ENCODE data around the gene CTXND1. TPM values are rescaled to one million over a fixed set of nuclear protein-coding genes. Genes with fewer than 3 reads are reported as not detected.
A peak's percentile ranks its signal among the peaks of the same experiment; 100 is the strongest.

Gene CTXND1
- total RNA-seq, 2 donors from 2014 or later: 0.04 TPM; not detected in 1

DNA sequence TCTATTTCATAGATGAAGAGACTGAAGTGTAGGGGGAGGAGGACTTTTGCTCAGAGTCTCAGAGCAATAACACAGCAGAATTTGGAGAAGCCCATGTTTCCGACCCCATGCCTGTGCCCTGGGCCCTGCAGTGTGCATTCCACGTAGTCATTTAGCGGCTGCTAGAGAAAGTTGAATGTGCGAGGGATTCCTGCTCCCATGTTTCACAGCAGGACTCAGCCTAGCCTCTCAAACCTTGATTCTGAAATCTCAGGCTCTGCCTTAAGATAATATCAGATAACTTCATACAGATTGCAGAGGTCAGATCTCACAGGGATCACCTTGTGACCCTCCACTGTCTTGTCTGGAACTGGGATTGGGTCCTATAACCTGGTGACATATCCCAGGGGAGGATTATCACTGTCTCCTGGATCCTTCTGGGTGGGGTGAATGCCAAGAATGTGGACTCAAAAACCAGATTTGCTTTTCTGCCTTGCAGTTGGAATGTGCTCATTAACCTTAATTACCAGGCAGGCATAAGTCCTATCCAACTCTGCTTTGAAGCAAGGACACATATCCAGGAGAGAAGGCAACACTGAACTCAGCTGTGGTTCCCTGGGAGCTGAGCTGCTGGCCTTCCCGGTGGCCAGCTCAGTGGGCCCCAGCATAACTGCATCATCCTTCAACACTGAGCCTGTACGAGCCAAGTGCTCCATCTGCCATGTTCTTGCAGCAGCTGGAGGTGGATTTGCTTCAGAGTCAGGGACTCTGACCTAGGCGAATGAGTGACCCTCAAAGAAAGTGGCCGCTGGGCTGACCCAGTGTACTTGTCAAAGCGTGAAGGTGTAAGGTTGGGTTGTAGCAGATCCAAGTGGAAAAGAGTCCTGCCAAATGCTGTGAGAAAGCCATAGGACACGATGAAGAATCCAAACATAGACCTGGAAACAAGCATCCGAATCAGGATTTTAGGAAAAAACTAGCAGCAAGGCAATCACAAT is 43.0 kb downstream of the CTXND1 start:
- peaks cover 58% of the 10 kb centered on the region for H3K4me1 Mint-ChIP-seq
- Histone ChIP-seq H3K27ac (ENCODE audit: low read depth, low read length) (no peak overlapping the region), H3K9me3 (ENCODE audit: control insufficient read depth, low read length) (peaks cover 13% of the 10 kb centered on the region), H3K27me3 (ENCODE audit: control insufficient read depth, insufficient read depth, low read length, poor library complexity, severe bottlenecking) (no peaks in the 10 kb centered on the region), H3K4me3 (ENCODE audit: low read length) (no peak overlapping the region), H3K36me3 (ENCODE audit: control insufficient read depth, insufficient read depth, low read length) (no peaks in the 10 kb centered on the region), H3K9ac (ENCODE audit: extremely low read depth, low read length, poor library complexity, severe bottlenecking) (no peak overlapping the region), H3K4me1 (ENCODE audit: control insufficient read depth, insufficient read depth, low read length) (peaks cover 39% of the 10 kb centered on the region)
- no peak overlapping the region for H3K27ac Mint-ChIP-seq
- H3K27me3 Mint-ChIP-seq (ENCODE audit: insufficient read depth): no peaks in the 10 kb centered on the region
- TF ChIP-seq, protein P1, sequence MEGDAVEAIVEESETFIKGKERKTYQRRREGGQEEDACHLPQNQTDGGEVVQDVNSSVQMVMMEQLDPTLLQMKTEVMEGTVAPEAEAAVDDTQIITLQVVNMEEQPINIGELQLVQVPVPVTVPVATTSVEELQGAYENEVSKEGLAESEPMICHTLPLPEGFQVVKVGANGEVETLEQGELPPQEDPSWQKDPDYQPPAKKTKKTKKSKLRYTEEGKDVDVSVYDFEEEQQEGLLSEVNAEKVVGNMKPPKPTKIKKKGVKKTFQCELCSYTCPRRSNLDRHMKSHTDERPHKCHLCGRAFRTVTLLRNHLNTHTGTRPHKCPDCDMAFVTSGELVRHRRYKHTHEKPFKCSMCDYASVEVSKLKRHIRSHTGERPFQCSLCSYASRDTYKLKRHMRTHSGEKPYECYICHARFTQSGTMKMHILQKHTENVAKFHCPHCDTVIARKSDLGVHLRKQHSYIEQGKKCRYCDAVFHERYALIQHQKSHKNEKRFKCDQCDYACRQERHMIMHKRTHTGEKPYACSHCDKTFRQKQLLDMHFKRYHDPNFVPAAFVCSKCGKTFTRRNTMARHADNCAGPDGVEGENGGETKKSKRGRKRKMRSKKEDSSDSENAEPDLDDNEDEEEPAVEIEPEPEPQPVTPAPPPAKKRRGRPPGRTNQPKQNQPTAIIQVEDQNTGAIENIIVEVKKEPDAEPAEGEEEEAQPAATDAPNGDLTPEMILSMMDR (conservative IDR thresholded peaks at IDR 0.05): no peak
- DNase-seq: peak; percentile 54
- no peak overlapping the region for H3K4me3 Mint-ChIP-seq
- peaks cover 8% of the 10 kb centered on the region for H3K9me3 Mint-ChIP-seq
- H3K36me3 Mint-ChIP-seq (ENCODE audit: low read depth): no peaks in the 10 kb centered on the region
- WGBS, 2 experiments (ENCODE audit: insufficient coverage in 1 of 2, insufficient read length in 1 of 2): 89 to 95% methylated on average over 7 to 11 of the region's 11 CpGs

DNA sequence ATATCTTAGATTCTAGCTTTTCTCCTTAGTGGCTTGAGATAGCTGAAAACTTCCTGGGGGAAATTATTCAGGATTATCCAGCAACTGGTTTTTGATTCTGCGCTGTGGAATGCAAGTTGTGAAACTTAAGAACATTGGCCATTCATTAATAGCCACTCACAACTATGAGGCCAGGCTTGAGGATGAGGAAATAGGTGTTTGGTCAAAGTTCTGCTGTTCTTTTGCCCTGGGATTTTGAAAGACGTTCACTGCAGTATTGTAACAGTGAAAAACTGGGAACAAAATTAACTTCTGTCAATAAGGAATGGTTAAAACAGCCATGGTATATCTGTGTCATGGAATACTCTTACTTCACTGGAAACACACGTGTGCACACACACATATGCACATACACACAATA is 44.1 kb downstream of the CTXND1 start:
- H3K27ac ChIP-seq (ENCODE audit: low read depth, low read length): no peak overlapping the region
- H3K4me3 ChIP-seq (ENCODE audit: low read length): no peak overlapping the region
- H3K36me3 ChIP-seq (ENCODE audit: control insufficient read depth, insufficient read depth, low read length): no peaks in the 10 kb centered on the region
- TF ChIP-seq, protein P1 (conservative IDR thresholded peaks at IDR 0.05): no peak
- peaks cover 58% of the 10 kb centered on the region for H3K4me1 Mint-ChIP-seq
- H3K4me3 Mint-ChIP-seq: no peak overlapping the region
- no peak overlapping the region for H3K27ac Mint-ChIP-seq
- no peaks in the 10 kb centered on the region for H3K27me3 ChIP-seq (ENCODE audit: control insufficient read depth, insufficient read depth, low read length, poor library complexity, severe bottlenecking)
- H3K36me3 Mint-ChIP-seq (ENCODE audit: low read depth): no peaks in the 10 kb centered on the region
- no peaks in the 10 kb centered on the region for H3K27me3 Mint-ChIP-seq (ENCODE audit: insufficient read depth)
- 80 to 83% methylated on average over 1 to 2 of the region's 3 CpGs for WGBS, 2 experiments (ENCODE audit: insufficient coverage in 1 of 2, insufficient read length in 1 of 2)
- H3K9me3 ChIP-seq (ENCODE audit: control insufficient read depth, low read length): peaks cover 3% of the 10 kb centered on the region
- H3K9me3 Mint-ChIP-seq: peaks cover under 1% of the 10 kb centered on the region
- no peak overlapping the region for H3K9ac ChIP-seq (ENCODE audit: extremely low read depth, low read length, poor library complexity, severe bottlenecking)
- H3K4me1 ChIP-seq (ENCODE audit: control insufficient read depth, insufficient read depth, low read length): peaks cover 39% of the 10 kb centered on the region
- DNase-seq: no peak

DNA sequence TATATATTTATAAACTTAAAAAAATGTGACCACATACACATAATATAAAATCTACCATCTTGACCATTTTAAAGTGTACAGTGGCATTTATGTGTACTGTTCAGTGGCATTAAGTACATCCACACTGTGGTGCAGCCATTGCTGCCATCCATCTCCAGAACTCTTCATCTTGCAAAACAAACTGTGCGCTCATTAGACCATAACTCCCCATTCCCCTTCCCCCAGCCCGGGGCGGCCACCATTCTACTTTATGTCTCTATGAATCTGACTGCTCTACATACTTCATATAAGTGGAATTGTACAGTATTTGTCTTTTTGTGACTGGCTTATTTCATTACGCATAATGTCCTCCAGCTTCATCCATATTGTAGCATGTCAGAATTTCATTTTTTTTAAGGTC is 47.8 kb downstream of the CTXND1 start:
- H3K4me3 Mint-ChIP-seq: no peak overlapping the region
- 100% methylated on average over 3 of the region's 4 CpGs; no CpG with 5 or more reads in 1 of the 2 experiments for WGBS, 2 experiments (ENCODE audit: insufficient coverage in 1 of 2, insufficient read length in 1 of 2)
- Histone ChIP-seq H3K9me3 (ENCODE audit: control insufficient read depth, low read length) (no peaks in the 10 kb centered on the region), H3K27ac (ENCODE audit: low read depth, low read length) (no peak overlapping the region), H3K36me3 (ENCODE audit: control insufficient read depth, insufficient read depth, low read length) (no peaks in the 10 kb centered on the region), H3K4me1 (ENCODE audit: control insufficient read depth, insufficient read depth, low read length) (peaks cover 15% of the 10 kb centered on the region), H3K27me3 (ENCODE audit: control insufficient read depth, insufficient read depth, low read length, poor library complexity, severe bottlenecking) (no peaks in the 10 kb centered on the region), H3K4me3 (ENCODE audit: low read length) (no peak overlapping the region), H3K9ac (ENCODE audit: extremely low read depth, low read length, poor library complexity, severe bottlenecking) (no peak overlapping the region)
- TF ChIP-seq, protein P1 (conservative IDR thresholded peaks at IDR 0.05): no peak
- no peaks in the 10 kb centered on the region for H3K27me3 Mint-ChIP-seq (ENCODE audit: insufficient read depth)
- peaks cover 34% of the 10 kb centered on the region for H3K4me1 Mint-ChIP-seq
- H3K36me3 Mint-ChIP-seq (ENCODE audit: low read depth): no peaks in the 10 kb centered on the region
- no peaks in the 10 kb centered on the region for H3K9me3 Mint-ChIP-seq
- no peak overlapping the region for H3K27ac Mint-ChIP-seq
- no peak for DNase-seq

Measured in endodermal cell (in vitro differentiated cells).